HepG2 (cell line): ENCODE measurements around the gene PRRT1. TPM values are rescaled to one million over a fixed set of nuclear protein-coding genes. Genes with fewer than 3 reads are reported as not detected.

Source experiments
- FOXM1 ChIP-seq: sonication (generic); formaldehyde crosslinking; IDR thresholded peaks from 2 replicates; pipeline ENCODE4 v1.5.0; 2020; ENCODE audit warnings: missing genetic modification reagents
- MLXIP ChIP-seq: sonication (generic); formaldehyde crosslinking; IDR thresholded peaks from 2 replicates; pipeline ENCODE4 v1.9.0; 2021; ENCODE audit warnings: missing genetic modification reagents, borderline replicate concordance
- ZBTB4 ChIP-seq: sonication (generic); formaldehyde crosslinking; IDR thresholded peaks from 2 replicates; pipeline ENCODE4 v1.4.0; 2020; ENCODE audit warnings: missing genetic modification reagents, mild to moderate bottlenecking, borderline replicate concordance
- ZNF235 ChIP-seq: sonication (generic); formaldehyde crosslinking; IDR thresholded peaks from 2 replicates; pipeline ENCODE4 v1.8.1; 2023; ENCODE audit warnings: mild to moderate bottlenecking, missing genetic modification reagents, borderline replicate concordance
- ZNF44 ChIP-seq: sonication (generic); formaldehyde crosslinking; IDR thresholded peaks from 2 replicates; pipeline ENCODE4 v1.5.1; 2020; ENCODE audit warnings: mild to moderate bottlenecking, missing genetic modification reagents
- ZNF556 ChIP-seq: sonication (generic); formaldehyde crosslinking; IDR thresholded peaks from 2 replicates; pipeline ENCODE4 v1.4.0; 2020; ENCODE audit warnings: mild to moderate bottlenecking, missing genetic modification reagents, borderline replicate concordance
- polyA plus RNA-seq, 8 experiments: library from polyadenylated mRNA; depleted of rRNA in 3 of 8; stranded (reverse) in 7 of 8; unstranded in 1 of 8; fragments of >200 nt; fragmentation: Illumina TruSeq in 4 of 8; extraction: Trizol in 4 of 8; gene quantifications; 2 replicates each; pipeline versions ENCODE4 v1.2.1 to v1.2.3, GENCODE V29; 2011 to 2016; ENCODE audit warnings: low read depth in 4 of 8, missing spikeins in 1 of 8, mixed read lengths in 1 of 8; ENCODE audit not compliant: insufficient read depth in 1 of 8
- total RNA-seq, 5 experiments: library from RNA; depleted of rRNA; stranded (reverse); fragments of >200 nt; fragmentation: Illumina TruSeq; extraction: Trizol; gene quantifications; 2 replicates each; pipeline ENCODE4 v1.2.3, GENCODE V29; 2016; ENCODE audit warnings: low read depth in 1 of 5
- TF ChIP-seq, protein P1 (sequence below): sonication (generic); formaldehyde crosslinking; IDR thresholded peaks from 2 replicates; pipeline ENCODE4 v1.5.0; 2020; ENCODE audit warnings: mild to moderate bottlenecking, missing genetic modification reagents

The PRRT1 gene
- total and polyA plus RNA-seq, 2 of the 13 experiments (the other 11 are each of a cell fraction or from before 2014, with no cell fraction given) = 0.64 to 1.4 TPM

DNA sequence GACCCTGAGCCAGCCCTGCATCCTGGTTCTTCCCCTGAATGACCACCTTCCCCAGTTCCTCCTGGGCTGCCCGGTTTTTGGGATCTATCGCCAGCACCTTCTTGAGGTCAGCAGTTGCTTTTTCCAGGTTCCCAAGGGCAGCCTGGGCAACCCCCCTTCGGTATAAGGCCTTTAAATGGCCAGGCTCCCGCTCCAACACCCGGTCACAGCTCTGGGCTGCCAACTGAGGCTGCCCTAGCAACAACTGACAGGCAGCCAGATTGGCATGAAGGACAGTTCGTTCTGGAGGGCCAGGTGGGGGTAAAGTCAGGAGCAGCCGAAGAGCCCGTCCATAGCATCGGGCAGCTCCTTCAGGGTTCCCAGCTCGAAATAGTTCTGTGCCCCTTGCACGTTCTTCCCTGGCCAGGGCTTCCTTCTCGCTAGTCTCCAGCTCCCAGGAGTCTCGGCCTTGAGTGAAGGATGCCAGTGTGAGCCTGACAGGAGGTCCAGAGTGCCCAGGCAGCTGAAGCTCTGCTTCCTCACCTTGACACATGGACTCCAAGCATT, 22.9 kb downstream of the PRRT1 start (continued):
- TF ChIP-seq ZNF44 (CRISPR knock-in tag) = no peak
- no peak for TF ChIP-seq MLXIP (CRISPR knock-in tag)
- peak; percentile 37; the same call in 1 of the 2 replicates for TF ChIP-seq ZBTB4 (CRISPR knock-in tag)
- TF ChIP-seq FOXM1 (CRISPR knock-in tag) = no peak
- TF ChIP-seq, protein P1, sequence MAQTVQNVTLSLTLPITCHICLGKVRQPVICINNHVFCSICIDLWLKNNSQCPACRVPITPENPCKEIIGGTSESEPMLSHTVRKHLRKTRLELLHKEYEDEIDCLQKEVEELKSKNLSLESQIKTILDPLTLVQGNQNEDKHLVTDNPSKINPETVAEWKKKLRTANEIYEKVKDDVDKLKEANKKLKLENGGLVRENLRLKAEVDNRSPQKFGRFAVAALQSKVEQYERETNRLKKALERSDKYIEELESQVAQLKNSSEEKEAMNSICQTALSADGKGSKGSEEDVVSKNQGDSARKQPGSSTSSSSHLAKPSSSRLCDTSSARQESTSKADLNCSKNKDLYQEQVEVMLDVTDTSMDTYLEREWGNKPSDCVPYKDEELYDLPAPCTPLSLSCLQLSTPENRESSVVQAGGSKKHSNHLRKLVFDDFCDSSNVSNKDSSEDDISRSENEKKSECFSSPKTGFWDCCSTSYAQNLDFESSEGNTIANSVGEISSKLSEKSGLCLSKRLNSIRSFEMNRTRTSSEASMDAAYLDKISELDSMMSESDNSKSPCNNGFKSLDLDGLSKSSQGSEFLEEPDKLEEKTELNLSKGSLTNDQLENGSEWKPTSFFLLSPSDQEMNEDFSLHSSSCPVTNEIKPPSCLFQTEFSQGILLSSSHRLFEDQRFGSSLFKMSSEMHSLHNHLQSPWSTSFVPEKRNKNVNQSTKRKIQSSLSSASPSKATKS = no peak
- TF ChIP-seq ZNF556 = 0 out of 2 replicates have a peak, but pooled peaks have one; percentile 5
- no peak for TF ChIP-seq ZNF235 (CRISPR knock-in tag)
